ENCODE results near the gene TADA2B.

- TF ChIP-seq POLR2A (IDR thresholded peaks at IDR 0.05) (no peak), CTCF (IDR thresholded peaks at IDR 0.05) (no peak)
Observed at GRCh38 chr4:7000421-7001176, 42.6 kb upstream of the TADA2B start.
